Vagina (tissue), 2 donors: Measurements from ENCODE around the gene INPP5A.

Source experiments
- POLR2A ChIP-seq, 2 donors: fragments of 450-650 bp; IDR thresholded peaks; one replicate each; pipeline ENCODE4 v1.6.1; 2017; ENCODE audit warnings: antibody characterized with exemption in 2 of 2, mild to moderate bottlenecking in 2 of 2, moderate library complexity in 2 of 2
- POLR2AphosphoS5 ChIP-seq, 2 donors: sonication (generic); formaldehyde crosslinking; IDR thresholded peaks; one replicate each; pipeline ENCODE4 v1.9.0; 2017; ENCODE audit warnings: antibody characterized with exemption in 2 of 2, mild to moderate bottlenecking in 2 of 2, low read depth in 1 of 2; ENCODE audit not compliant: insufficient read depth in 1 of 2
- TF ChIP-seq, protein P1 (sequence below), 3 experiments: fragments of 450-650 bp in 2 of 3; fragments of 200-600 bp in 1 of 3; sonication (generic) in 1 of 3; IDR thresholded peaks; one replicate each; pipeline ENCODE4 v1.5.1; 2017 to 2019; ENCODE audit warnings: antibody characterized with exemption in 3 of 3, mild to moderate bottlenecking in 2 of 3, moderate library complexity in 2 of 3

DNA sequence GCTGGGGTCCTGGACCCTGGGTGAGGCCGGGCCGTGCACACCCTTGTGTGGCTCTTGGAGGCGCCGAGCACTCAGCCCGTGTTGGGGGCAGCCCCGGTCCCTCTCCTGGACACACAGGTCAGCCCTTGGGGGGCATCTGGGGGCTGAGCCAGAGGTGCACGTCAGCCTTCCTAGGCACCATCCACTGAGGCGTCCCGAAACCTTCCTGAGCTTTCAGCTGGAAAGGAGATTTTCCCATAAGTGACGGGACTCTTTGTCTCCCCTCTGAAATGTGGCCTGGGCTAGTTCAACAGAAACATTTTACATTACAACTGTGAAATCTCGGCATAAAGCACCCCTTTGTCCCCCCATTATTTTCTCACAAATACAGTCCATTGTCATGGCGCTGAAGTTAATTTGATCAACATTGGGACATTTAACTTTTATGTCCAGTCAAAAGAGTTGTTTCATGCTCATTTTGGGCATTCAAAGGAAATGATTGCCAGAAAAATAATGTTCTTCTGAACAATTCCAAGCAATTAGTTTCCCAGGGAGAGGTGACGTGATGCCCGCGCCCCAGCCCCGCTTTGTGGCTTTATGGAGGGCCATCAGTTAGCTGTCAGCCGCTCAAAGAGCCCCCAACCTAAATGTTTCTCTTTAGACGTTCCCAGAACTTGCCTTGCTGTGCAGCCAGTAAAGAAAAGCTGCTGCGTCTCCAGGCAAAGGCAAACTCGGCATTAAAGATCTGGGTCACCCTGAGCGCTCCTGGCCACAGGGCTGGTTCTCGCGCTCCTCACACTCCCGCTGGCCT lies 177.6 kb downstream of the INPP5A start:
- TF ChIP-seq, protein P1, sequence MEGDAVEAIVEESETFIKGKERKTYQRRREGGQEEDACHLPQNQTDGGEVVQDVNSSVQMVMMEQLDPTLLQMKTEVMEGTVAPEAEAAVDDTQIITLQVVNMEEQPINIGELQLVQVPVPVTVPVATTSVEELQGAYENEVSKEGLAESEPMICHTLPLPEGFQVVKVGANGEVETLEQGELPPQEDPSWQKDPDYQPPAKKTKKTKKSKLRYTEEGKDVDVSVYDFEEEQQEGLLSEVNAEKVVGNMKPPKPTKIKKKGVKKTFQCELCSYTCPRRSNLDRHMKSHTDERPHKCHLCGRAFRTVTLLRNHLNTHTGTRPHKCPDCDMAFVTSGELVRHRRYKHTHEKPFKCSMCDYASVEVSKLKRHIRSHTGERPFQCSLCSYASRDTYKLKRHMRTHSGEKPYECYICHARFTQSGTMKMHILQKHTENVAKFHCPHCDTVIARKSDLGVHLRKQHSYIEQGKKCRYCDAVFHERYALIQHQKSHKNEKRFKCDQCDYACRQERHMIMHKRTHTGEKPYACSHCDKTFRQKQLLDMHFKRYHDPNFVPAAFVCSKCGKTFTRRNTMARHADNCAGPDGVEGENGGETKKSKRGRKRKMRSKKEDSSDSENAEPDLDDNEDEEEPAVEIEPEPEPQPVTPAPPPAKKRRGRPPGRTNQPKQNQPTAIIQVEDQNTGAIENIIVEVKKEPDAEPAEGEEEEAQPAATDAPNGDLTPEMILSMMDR (IDR thresholded peaks at IDR 0.05) = no peak
- no peak for TF ChIP-seq POLR2A (IDR thresholded peaks at IDR 0.05)
- TF ChIP-seq POLR2AphosphoS5 (IDR thresholded peaks at IDR 0.05; ENCODE audit: insufficient read depth in 1 of 2, low read depth in 1 of 2) = no peak
